ENCODE results near the gene LRRC15.

LRRC15 gene

GRCh38 chr3:194330160-194330559 is 39.4 kb downstream of the LRRC15 start:
- no peak for DNase-seq

GRCh38 chr3:194329583-194329965 is 40.0 kb downstream of the LRRC15 start:
- DNase-seq, result no peak

DNA sequence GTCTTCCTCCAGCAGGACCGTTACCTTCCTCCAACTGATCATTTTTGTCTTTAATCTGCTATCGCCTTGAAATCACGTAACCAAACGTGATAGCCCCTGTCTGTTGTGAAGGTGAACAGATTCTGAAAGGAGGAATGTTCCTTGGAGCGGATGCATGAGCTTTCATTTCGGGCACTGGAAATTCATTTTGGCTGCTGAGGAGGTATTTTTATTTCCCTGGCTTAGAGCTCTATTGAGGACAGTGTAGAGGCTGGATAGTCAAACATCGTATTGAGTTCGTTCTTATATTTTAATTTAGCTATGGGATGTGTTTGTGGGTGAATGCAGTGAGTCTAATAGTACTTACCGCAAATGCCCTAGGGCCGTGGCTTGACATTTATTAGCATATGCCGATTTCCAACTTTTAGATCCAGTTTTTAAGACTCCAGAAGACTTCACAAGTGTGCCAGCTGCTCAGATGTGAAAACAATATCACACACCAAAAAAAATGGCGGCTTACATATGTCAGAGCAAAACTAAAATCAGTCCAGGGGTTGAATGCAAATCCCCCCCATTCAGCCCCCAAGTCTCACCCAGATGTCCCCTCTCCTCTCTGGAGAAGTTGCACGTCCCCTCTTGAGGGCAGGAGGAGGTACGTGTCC is 40.5 kb downstream of the LRRC15 start:
- DNase-seq, result no peak

GRCh38 chr3:194328053-194328657 is 41.4 kb downstream of the LRRC15 start:
- DNase-seq, result no peak

GRCh38 chr3:194327218-194328052 is 42.1 kb downstream of the LRRC15 start:
- no peak for DNase-seq

- no peak for DNase-seq
Measured at GRCh38 chr3:194326968-194327217, 42.6 kb downstream of the LRRC15 start.

- no peak for DNase-seq
Measured at GRCh38 chr3:194326192-194326967, 43.2 kb downstream of the LRRC15 start.

DNA sequence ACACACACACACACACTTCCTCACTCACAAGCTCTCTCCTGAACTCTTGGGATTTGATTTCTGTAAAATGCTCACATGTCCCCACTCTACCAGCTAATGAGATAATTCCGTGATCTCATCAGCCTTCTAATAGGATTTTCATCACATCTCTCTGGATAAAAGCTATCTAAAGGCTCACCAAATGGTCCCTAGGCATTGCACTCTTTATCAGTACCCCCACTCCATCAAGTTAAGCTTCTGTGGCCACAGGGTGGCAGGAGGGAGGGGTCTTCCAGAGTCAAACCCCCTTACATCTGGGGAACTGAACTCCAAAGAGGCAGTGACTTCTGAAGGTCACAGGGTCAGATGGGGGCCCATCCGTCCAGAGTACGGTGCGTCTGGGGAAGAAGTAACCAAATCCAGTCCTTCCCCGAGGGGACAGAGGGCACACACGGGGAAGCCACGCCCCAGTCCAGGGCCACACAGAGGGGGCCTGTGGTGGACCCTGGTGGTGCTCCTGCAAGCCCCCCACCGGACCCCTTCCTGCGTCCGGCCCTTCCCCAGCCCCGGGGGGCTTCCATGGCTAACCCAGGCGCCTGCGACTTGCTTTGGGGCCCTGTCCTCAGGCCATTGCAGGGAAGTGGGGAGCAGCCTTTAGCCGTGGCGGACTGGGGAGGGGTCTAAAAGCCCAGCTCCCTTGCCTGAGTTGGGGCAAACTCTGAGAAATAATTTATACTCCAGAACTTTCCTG is 44.0 kb downstream of the LRRC15 start:
- DNase-seq, result no peak

- no peak for DNase-seq
Measured at GRCh38 chr3:194324823-194325327, 44.7 kb downstream of the LRRC15 start.

DNA sequence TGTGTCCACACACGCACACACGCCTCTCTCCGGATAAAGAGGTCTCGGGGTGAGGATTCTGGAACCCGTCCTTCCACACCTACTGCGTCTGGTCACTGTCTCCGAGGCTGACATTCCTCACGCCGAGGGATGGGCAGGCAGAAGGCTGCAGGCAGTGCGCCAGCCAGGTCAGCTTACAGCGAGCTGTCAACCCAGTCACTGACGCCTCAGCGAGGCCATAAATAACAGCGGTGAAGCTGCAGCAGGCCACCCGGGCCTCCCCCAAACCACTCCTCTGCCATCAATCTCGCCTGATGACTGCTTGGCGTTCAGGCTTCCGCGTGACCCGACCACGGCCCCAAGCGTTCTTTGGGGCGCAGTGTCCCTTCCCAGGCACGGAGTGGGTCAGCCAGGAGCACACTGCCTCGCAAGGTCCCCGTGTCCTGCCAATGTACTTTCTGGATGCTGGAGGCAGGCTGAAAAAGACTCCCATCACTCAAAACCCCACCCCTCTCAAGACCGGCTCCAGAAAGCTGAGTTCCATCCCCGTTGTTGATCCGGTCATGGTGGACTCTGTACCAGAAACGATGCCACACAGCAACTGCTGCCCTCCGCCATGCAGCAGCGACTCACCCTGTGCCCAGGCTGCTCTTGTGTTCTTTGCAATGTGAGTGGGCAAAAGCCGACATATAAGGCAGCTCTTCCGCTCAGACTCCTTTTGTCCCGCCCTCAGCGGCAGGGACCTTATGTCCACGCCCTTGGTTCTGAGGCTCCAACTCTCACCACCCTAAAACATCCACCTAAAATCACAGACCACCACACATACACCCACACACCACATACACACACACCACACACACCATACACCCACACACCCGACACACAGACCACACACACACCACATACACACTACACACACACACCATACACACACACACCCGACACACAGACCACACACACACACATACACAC is 45.5 kb downstream of the LRRC15 start:
- no peak for DNase-seq

- DNase-seq, result no peak
Measured at GRCh38 chr3:194322678-194323211, 46.8 kb downstream of the LRRC15 start.

DNA sequence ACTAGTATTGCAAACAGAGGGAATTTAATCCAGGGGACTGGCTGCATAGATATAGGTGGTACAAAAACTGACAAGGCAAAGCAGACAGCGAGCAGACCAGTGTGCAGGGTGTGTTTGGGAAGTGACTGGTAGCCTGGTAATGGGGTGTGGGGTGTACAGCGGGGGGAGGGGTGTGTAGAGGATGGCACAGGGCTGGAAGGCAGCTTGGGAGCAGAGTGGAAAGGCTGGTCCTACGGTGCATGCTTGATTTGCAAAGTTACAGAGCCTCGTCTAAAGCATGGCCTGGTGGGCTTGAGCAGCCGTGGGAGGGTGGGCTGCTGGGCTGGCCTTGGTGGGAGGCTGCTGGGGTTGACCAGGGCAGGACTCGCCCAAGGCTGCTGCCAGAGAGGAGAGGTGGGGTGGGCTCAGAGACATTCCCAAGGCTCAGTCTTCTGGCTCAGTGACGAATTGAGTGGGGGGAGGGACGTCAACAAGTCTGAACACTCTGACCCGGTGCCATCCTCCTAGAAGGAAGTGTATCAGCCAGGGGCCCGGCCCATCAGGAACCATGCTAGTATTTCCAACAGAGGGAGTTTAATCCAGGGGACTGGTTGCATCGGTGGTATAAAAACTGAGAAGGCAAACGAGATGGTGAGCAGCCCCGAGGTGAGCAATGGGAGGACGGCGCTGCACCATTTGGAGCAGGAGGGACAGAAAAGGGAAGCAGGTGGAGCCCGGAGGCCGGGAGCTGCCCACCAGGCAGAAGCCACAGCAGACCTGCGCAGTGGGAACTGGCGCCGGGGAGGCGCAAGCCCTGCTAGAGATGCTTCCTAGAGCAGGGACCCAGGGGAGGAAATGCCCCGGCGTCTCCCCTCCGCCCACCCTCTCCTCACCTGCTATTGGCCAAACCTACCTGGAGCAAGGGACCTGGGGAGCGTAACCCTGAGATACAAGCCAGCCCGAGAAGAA is 47.6 kb downstream of the LRRC15 start:
- no peak for DNase-seq

DNA sequence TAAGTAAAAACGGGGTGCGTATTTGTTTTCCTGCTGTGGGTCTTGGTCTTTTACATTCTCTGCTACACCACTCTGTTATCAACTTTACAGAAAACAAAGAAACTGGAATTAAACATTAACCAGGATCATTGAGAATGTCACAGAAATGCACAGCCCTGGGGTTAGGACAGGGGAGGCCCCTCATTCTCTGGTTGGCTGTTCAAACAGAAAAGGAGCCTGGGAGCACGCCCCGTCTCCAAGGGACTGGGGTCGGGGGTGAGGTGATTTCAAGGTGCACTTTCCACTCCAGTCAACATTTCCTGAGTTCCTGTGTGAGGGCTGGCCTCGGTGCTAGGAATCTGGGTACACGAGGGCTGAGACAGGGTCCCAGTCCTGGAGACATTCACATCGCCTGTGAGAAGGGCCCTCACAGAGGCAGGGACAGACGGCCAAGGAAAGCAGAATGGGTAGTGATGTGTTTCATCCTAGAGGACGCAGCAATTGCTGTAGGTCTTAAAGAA is 48.7 kb downstream of the LRRC15 start:
- no peak for DNase-seq

- no peak for DNase-seq
Measured at GRCh38 chr3:194320100-194320499, 49.4 kb downstream of the LRRC15 start.

DNA sequence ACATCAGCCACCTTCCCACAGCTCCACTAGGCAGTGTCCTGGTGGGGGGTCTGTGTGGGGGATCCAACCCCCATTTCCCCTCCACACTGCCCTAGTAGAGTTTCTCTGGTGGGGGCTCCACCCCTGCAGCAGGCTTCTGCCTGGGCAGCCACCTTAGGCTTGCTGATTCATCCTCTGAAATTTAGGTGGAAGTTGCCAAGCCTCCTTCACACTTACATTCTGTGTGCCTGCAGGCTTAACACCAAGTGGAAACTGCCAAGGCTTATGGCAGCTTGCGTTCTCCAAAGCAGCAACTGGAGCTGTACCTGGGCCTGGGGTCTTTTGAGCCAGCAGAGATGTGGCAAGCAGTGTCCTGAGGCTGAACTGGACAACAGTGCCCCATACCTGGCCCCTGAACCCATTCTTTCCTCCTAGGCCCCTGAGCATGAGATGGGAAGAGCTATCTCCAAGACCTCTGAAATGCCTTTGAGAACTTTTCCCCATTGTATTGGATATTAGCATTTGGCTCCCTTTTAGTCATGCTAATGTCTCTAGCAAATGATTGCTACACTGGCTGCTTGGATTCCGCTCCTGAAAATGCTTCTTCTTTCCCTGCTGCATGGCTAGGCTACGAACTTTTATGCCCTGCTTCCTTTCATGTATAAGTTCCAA is 50.9 kb downstream of the LRRC15 start:
- DNase-seq, result no peak

DNA sequence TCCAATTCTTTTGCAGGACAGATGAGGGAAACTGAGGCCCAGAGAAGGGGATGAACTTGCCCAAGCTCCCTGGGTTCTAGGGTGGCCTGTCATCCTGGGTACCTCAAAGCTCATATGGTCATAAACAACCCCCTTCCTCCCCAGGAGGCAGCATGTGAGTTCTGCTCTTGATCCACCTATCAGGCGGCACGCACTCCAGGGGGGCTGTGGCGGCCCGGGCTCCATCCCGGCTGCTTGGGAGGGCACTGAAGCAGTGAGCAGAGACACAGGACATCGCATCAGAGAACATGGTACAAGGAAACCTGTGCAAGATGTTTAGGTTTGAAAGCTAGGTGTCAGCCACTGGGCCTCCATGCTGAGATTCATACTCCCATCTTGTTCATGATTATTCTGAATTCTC is 52.6 kb downstream of the LRRC15 start:
- no peak for DNase-seq

GRCh38 chr3:194315965-194316361 is 53.6 kb downstream of the LRRC15 start:
- DNase-seq, result no peak

GRCh38 chr3:194315088-194315964 is 54.2 kb downstream of the LRRC15 start:
- DNase-seq, result peak; percentile 88

All from COR-L47 (cell line).